Thyroid gland (tissue), 4 donors: ENCODE measurements around the gene KCTD6. TPM values are rescaled to one million over a fixed set of nuclear protein-coding genes. Genes with fewer than 3 reads are reported as not detected.

ENCODE experiments used
- DNase-seq, 2 donors: peaks; one replicate each; pipeline ENCODE4 v3.0.0-alpha.2; 2019
- H3K27ac ChIP-seq, 3 donors: fragments of 200-600 bp; sonication (generic); 1 replicate in 2 of 3; 2 replicates in 1 of 3; pipeline ENCODE4 v1.5.1; 2016 to 2019; ENCODE audit warnings: mild to moderate bottlenecking in 1 of 3, moderate library complexity in 1 of 3
- H3K27me3 ChIP-seq: fragments of 200-600 bp; sonication (generic); one replicate; pipeline ENCODE4 v1.5.1; 2019
- H3K36me3 ChIP-seq, 2 donors: fragments of 200-600 bp; sonication (generic); one replicate each; pipeline ENCODE4 v1.5.1; 2016 to 2019
- H3K4me1 ChIP-seq, 2 donors: fragments of 200-600 bp; sonication (generic); one replicate each; pipeline ENCODE4 v1.5.1; 2017 to 2019
- H3K4me3 ChIP-seq, 3 donors: fragments of 200-600 bp; sonication (generic); replicated peaks in 1 of 3; 1 replicate in 2 of 3; 2 replicates in 1 of 3; pipeline ENCODE4 v1.5.1; 2016; ENCODE audit warnings: mild to moderate bottlenecking in 1 of 3
- H3K9me3 ChIP-seq: fragments of 200-600 bp; sonication (generic); one replicate; pipeline ENCODE4 v1.5.1; 2017
- CTCF ChIP-seq, 6 experiments: fragments of 200-600 bp in 3 of 6; fragments of 450-650 bp in 3 of 6; sonication (generic) in 3 of 6; IDR thresholded peaks; one replicate each; pipeline ENCODE4 v1.5.1; 2016 to 2019; ENCODE audit warnings: antibody characterized with exemption in 6 of 6, mild to moderate bottlenecking in 2 of 6, inconsistent platforms in 1 of 6, moderate library complexity in 1 of 6
- POLR2A ChIP-seq, 2 donors: fragments of 450-650 bp; IDR thresholded peaks; one replicate each; pipeline ENCODE4 v1.6.1; 2017; ENCODE audit warnings: antibody characterized with exemption in 2 of 2, mild to moderate bottlenecking in 2 of 2, moderate library complexity in 1 of 2
- WGBS, 2 donors: methylation state at CpG; one replicate each; pipeline ENCODE4 v1.1.5; 2017; 5-methylcytosine and 5-hydroxymethylcytosine counted together
- intact Hi-C: fragments of 100-400 bp; cut with DNase I; formaldehyde crosslinking; loops from one replicate; pipeline ENCODE4 v1.15.1; 2023
- total RNA-seq, 4 donors: library from RNA; depleted of rRNA; stranded (reverse); fragments of >200 nt; gene quantifications; one replicate each; pipeline ENCODE4 v1.2.3, GENCODE V29; 2016

Gene KCTD6
- total RNA-seq, 4 donors from 2014 or later: 16.6 to 33.6 (median 21.3) TPM

- no peak for DNase-seq
- H3K4me1 ChIP-seq: peaks cover 8 to 15% of the 10 kb centered on the region in 2 donors
- intact Hi-C loops: no loop called here
- H3K27ac ChIP-seq: peak overlapping the region in 1 of 3 donors; percentile 4
- no peaks in the 10 kb centered on the region for H3K36me3 ChIP-seq
- 90 to 91% methylated on average over 12 of the region's 12 CpGs for WGBS, 2 donors
- no peak overlapping the region for H3K4me3 ChIP-seq
- H3K9me3 ChIP-seq: no peaks in the 10 kb centered on the region
- H3K27me3 ChIP-seq: no peaks in the 10 kb centered on the region
- TF ChIP-seq CTCF (IDR thresholded peaks at IDR 0.05): no peak
- TF ChIP-seq POLR2A (IDR thresholded peaks at IDR 0.05): no peak
Observed at GRCh38 chr3:58470363-58471024, 21.4 kb upstream of the KCTD6 start.

GRCh38 chr3:58471025-58471887 lies 20.6 kb upstream of the KCTD6 start:
- TF ChIP-seq CTCF (IDR thresholded peaks at IDR 0.05) (no peak), POLR2A (IDR thresholded peaks at IDR 0.05) (no peak)
- peaks cover 8 to 15% of the 10 kb centered on the region in 2 donors for H3K4me1 ChIP-seq
- WGBS, 2 donors: 58 to 63% methylated on average over 10 of the region's 10 CpGs
- peak overlapping the region; percentile 28 to 65 (median 39) for H3K27ac ChIP-seq
- no peak overlapping the region for H3K4me3 ChIP-seq
- peak; percentile 27 to 36 for DNase-seq
- H3K27me3 ChIP-seq: no peaks in the 10 kb centered on the region
- no peaks in the 10 kb centered on the region for H3K9me3 ChIP-seq
- H3K36me3 ChIP-seq: no peaks in the 10 kb centered on the region
- intact Hi-C loops: no loop called here

GRCh38 chr3:58473275-58473674 lies 18.6 kb upstream of the KCTD6 start:
- no peak overlapping the region for H3K4me3 ChIP-seq
- H3K4me1 ChIP-seq: peaks cover 8 to 15% of the 10 kb centered on the region in 2 donors
- TF ChIP-seq CTCF (IDR thresholded peaks at IDR 0.05): no peak
- WGBS, 2 donors: 91 to 94% methylated on average over 1 of the region's 1 CpG
- H3K36me3 ChIP-seq: no peaks in the 10 kb centered on the region
- H3K27ac ChIP-seq: no peak overlapping the region
- intact Hi-C loops: no loop called here
- H3K27me3 ChIP-seq: no peaks in the 10 kb centered on the region
- DNase-seq: no peak
- no peaks in the 10 kb centered on the region for H3K9me3 ChIP-seq

GRCh38 chr3:58474348-58474911 lies 17.5 kb upstream of the KCTD6 start:
- intact Hi-C loops: no loop called here
- H3K4me1 ChIP-seq: peaks cover 8 to 15% of the 10 kb centered on the region in 2 donors
- H3K27me3 ChIP-seq: no peaks in the 10 kb centered on the region
- no peaks in the 10 kb centered on the region for H3K9me3 ChIP-seq
- H3K4me3 ChIP-seq: no peak overlapping the region
- TF ChIP-seq CTCF (IDR thresholded peaks at IDR 0.05): no peak
- TF ChIP-seq POLR2A (IDR thresholded peaks at IDR 0.05): no peak
- no peak for DNase-seq
- H3K27ac ChIP-seq: no peak overlapping the region
- 100% methylated on average over 1 of the region's 1 CpG for WGBS, 2 donors
- H3K36me3 ChIP-seq: no peaks in the 10 kb centered on the region
